Panc1 (cell line): ENCODE results near the gene CDV3. TPM values are rescaled to one million over a fixed set of nuclear protein-coding genes. Genes with fewer than 3 reads are reported as not detected.
A peak's percentile ranks its signal among the peaks of the same experiment; 100 is the strongest.

Source experiments
- ATAC-seq: fragments of 200-7000 bp; cut with Tn5 transposase; 2 replicates; pipeline ENCODE4 v1.9.1; 2020; ENCODE audit warnings: mild to moderate bottlenecking, moderate library complexity
- BruUV-seq: library from RNA; stranded (reverse); fragments of 400-500 nt; replicated peaks from 2 replicates; lab custom pipeline; 2021; lab: Mats Ljungman, UMichigan
- CTCF ChIA-PET: fragments of 300-600 bp; sonication (Branson Sonifier 250); formaldehyde crosslinking; loops from one replicate; lab custom pipeline; 2022; ENCODE audit warnings: antibody characterized with exemption; lab: Charles Lee
- POLR2A ChIA-PET: fragments of 300-600 bp; sonication (Branson Sonifier 250); formaldehyde crosslinking; loops from one replicate; lab custom pipeline; 2022; ENCODE audit warnings: antibody characterized with exemption; lab: Charles Lee
- DNase-seq: peaks from one replicate; pipeline ENCODE4 v3.0.0-alpha.2; 2010; ENCODE audit warnings: low read depth, low spot score
- H3K27ac ChIP-seq: 2 replicates; pipeline ENCODE4 v1.5.1; 2011; ENCODE audit warnings: mild to moderate bottlenecking, low read length, inconsistent platforms
- H3K27me3 ChIP-seq: fragments of 200-500 bp; sonication (Bioruptor generic); 2 replicates; pipeline ENCODE4 v1.6.0; 2014; ENCODE audit warnings: low read length, inconsistent platforms; ENCODE audit not compliant: control insufficient read depth, insufficient read depth
- H3K36me3 ChIP-seq: fragments of 200-500 bp; sonication (Bioruptor generic); 2 replicates; pipeline ENCODE4 v1.5.1; 2014; ENCODE audit warnings: inconsistent platforms, mild to moderate bottlenecking, low read length, moderate library complexity; ENCODE audit not compliant: control insufficient read depth, insufficient read depth
- H3K4me1 ChIP-seq: 2 replicates; pipeline ENCODE4 v1.5.1; 2011; ENCODE audit warnings: inconsistent platforms, mild to moderate bottlenecking, low read length, moderate library complexity; ENCODE audit not compliant: control insufficient read depth, insufficient read depth
- H3K4me3 ChIP-seq, 2 experiments: 2 replicates each; pipeline ENCODE4 v1.5.1; 2011 to 2012; ENCODE audit warnings: low read depth in 2 of 2, low read length in 2 of 2, mild to moderate bottlenecking in 2 of 2, inconsistent platforms in 1 of 2, moderate library complexity in 1 of 2
- H3K9me3 ChIP-seq: fragments of 200-500 bp; sonication (Bioruptor generic); 2 replicates; pipeline ENCODE4 v1.5.1; 2014; ENCODE audit warnings: low read depth, mild to moderate bottlenecking, inconsistent platforms, low read length, moderate library complexity; ENCODE audit not compliant: control insufficient read depth, insufficient read depth
- CTCF ChIP-seq: fragments of 450-650 bp; IDR thresholded peaks from 2 replicates; pipeline ENCODE4 v1.5.1; 2017; ENCODE audit warnings: mild to moderate bottlenecking
- POLR2AphosphoS5 ChIP-seq: IDR thresholded peaks from 2 replicates; pipeline ENCODE4 v1.6.1; 2012; ENCODE audit warnings: mild to moderate bottlenecking, low read depth, low read length, moderate library complexity
- REST ChIP-seq, 2 experiments: IDR thresholded peaks; 2 replicates each; pipeline ENCODE4 v1.6.1; 2011 to 2012; ENCODE audit warnings: low read depth in 2 of 2, control low read depth in 1 of 2, low read length in 1 of 2, mild to moderate bottlenecking in 1 of 2, moderate library complexity in 1 of 2; ENCODE audit not compliant: insufficient read depth in 1 of 2
- SIN3A ChIP-seq: IDR thresholded peaks from 2 replicates; pipeline ENCODE4 v1.6.1; 2012; ENCODE audit warnings: low read depth, mild to moderate bottlenecking, low read length, moderate library complexity, borderline replicate concordance; ENCODE audit not compliant: insufficient read depth
- TCF7L2 ChIP-seq: IDR thresholded peaks from 2 replicates; pipeline ENCODE4 v1.6.1; 2011; ENCODE audit warnings: mild to moderate bottlenecking, low read depth, low read length, inconsistent platforms
- in situ Hi-C: cut with HindIII; loops from 2 replicates; pipeline ENCODE4 v1.10.0; 2016; ENCODE audit warnings: low sequenced_read_pairs, low pct_unique_long_range_greater_than_20kb
- intact Hi-C: fragments of 100-400 bp; cut with micrococcal nuclease; formaldehyde crosslinking; loops from one replicate; pipeline ENCODE4 v1.10.0; 2022; ENCODE audit not compliant: unreplicated experiment
- total RNA-seq: library from RNA; stranded (reverse); gene quantifications from one replicate; pipeline ENCODE4 v1.2.1, GENCODE V29; 2021; ENCODE audit not compliant: unreplicated experiment

Gene CDV3
- total RNA-seq, 1 experiment from 2014 or later = 506 TPM

- no peaks in the 10 kb centered on the region for H3K9me3 ChIP-seq
- ChIA-PET CTCF (no interaction called here), POLR2A (no interaction called here)
- no TSS peak for BruUV-seq
- H3K27me3 ChIP-seq = no peaks in the 10 kb centered on the region
- H3K4me3 ChIP-seq = no peak overlapping the region
- in situ Hi-C loops (no loop called here), intact Hi-C loops (no loop called here)
- ATAC-seq = no peak
- no peak for TF ChIP-seq REST (IDR thresholded peaks at IDR 0.05; ENCODE audit: insufficient read depth in 1 of 2, low read depth in 2 of 2, low read length in 1 of 2)
- TF ChIP-seq POLR2AphosphoS5 = no peak
- TF ChIP-seq CTCF = no peak
- no peak for TF ChIP-seq SIN3A
- TF ChIP-seq TCF7L2 = no peak
- H3K4me1 ChIP-seq = peaks cover 20% of the 10 kb centered on the region
- DNase-seq = no peak
- no peaks in the 10 kb centered on the region for H3K36me3 ChIP-seq
- peak overlapping the region; percentile 30; the same call in 1 of the 2 replicates for H3K27ac ChIP-seq
These were observed 48.1 kb upstream of the CDV3 start for GRCh38 chr3:133525435-133525834.

- CTCF ChIA-PET = interaction anchor here (0.7 kb wide), 1 partner anchor 59 kb away, joined by 3 read pairs; no protein-coding TSS in a partner anchor
- intact Hi-C loops = no loop called here
- in situ Hi-C loops = no loop called here
These were observed 46.3 kb upstream of the CDV3 start for GRCh38 chr3:133527081-133527715.

More at GRCh38 chr3:133527081-133527715, 46.3 kb upstream of the CDV3 start:
- Histone ChIP-seq H3K4me3 (no peak overlapping the region), H3K27me3 (no peaks in the 10 kb centered on the region), H3K27ac (peak overlapping the region; percentile 73), H3K36me3 (no peaks in the 10 kb centered on the region), H3K4me1 (peaks cover 20% of the 10 kb centered on the region), H3K9me3 (no peaks in the 10 kb centered on the region)
- BruUV-seq = no TSS peak
- DNase-seq = no peak
- POLR2A ChIA-PET = interaction anchor here (0.6 kb wide), 1 partner anchor 46 kb away, joined by 3 read pairs; the partner anchor contains the start of gene CDV3
- no peak for TF ChIP-seq REST (IDR thresholded peaks at IDR 0.05; ENCODE audit: insufficient read depth in 1 of 2, low read depth in 2 of 2, low read length in 1 of 2)
- TF ChIP-seq CTCF = no peak
- TF ChIP-seq SIN3A = no peak
- no peak for TF ChIP-seq TCF7L2
- TF ChIP-seq POLR2AphosphoS5 = no peak
- ATAC-seq = peak; percentile 82
